HepG2 (cell line): ENCODE data around the gene REPIN1. TPM values are rescaled to one million over a fixed set of nuclear protein-coding genes. Genes with fewer than 3 reads are reported as not detected.

Experiments used
- ATAC-seq: fragments of 200-7000 bp; cut with Tn5 transposase; 3 replicates; pipeline ENCODE4 v1.9.1; 2020; ENCODE audit warnings: mild to moderate bottlenecking, moderate library complexity
- BruUV-seq: library from RNA; stranded (reverse); fragments of 400-500 nt; replicated peaks from 2 replicates; lab custom pipeline; 2021; lab: Mats Ljungman, UMichigan
- CTCF ChIA-PET: fragments of 300-600 bp; formaldehyde crosslinking; extraction: SDS; loops from one replicate; lab custom pipeline; 2021; ENCODE audit warnings: low total read pairs, inconsistent platforms, low intra/inter-chr PET ratio; lab: Yijun Ruan, JAX
- POLR2A ChIA-PET: fragments of 350-600 bp; sonication (Branson Sonifier 250); formaldehyde crosslinking; loops from one replicate; lab custom pipeline; 2020; ENCODE audit warnings: antibody characterized with exemption, inconsistent platforms; lab: Yijun Ruan, JAX
- DNase-seq: peaks from one replicate; pipeline ENCODE4 v3.0.0-alpha.2; 2015; ENCODE audit warnings: low spot score
- FAIRE-seq: peaks from 3 replicates; lab custom pipeline; 2011; peaks lifted over from hg19 to GRCh38; lab: Jason Lieb, UNC
- H2AFZ ChIP-seq: one replicate; pipeline ENCODE4 v1.6.1; 2011; ENCODE audit warnings: low read length, inconsistent platforms
- H3K27ac ChIP-seq: fragments of 300-600 bp; 3 replicates; pipeline ENCODE4 v1.8.0; 2011; ENCODE audit warnings: mixed run types, mild to moderate bottlenecking, mixed read lengths, low read length, inconsistent platforms; ENCODE audit not compliant: insufficient read depth; ENCODE audit errors: extremely low read length
- H3K27me3 ChIP-seq, 2 experiments: fragments of 200-600 bp in 1 of 2; 2 replicates in 1 of 2; 3 replicates in 1 of 2; pipeline versions ENCODE4 v1.6.0 to v1.8.0; 2011; ENCODE audit warnings: low read length in 2 of 2, mild to moderate bottlenecking in 2 of 2, moderate library complexity in 2 of 2, inconsistent platforms in 1 of 2; ENCODE audit not compliant: insufficient read depth in 2 of 2, control insufficient read depth in 1 of 2
- H3K36me3 ChIP-seq, 2 experiments: fragments of 200-600 bp in 1 of 2; replicated peaks in 1 of 2; 2 replicates in 1 of 2; 3 replicates in 1 of 2; pipeline versions ENCODE4 v1.5.1 to v1.8.0; 2011; ENCODE audit warnings: low read length in 2 of 2, inconsistent platforms in 1 of 2; ENCODE audit not compliant: insufficient read depth in 2 of 2, control insufficient read depth in 1 of 2
- H3K4me1 ChIP-seq: 2 replicates; pipeline ENCODE4 v1.5.1; 2012; ENCODE audit warnings: low read length, inconsistent platforms; ENCODE audit not compliant: insufficient read depth
- H3K4me2 ChIP-seq: 2 replicates; pipeline ENCODE4 v1.6.0; 2011; ENCODE audit warnings: low read depth, low read length, inconsistent platforms
- H3K4me3 ChIP-seq, 3 experiments: fragments of 200-600 bp in 1 of 3; sonication (generic), shearing (Covaris generic) in 1 of 3; replicated peaks in 1 of 3; 2 replicates each; pipeline ENCODE4 v1.5.1; 2011 to 2016; ENCODE audit warnings: low read length in 3 of 3, inconsistent platforms in 2 of 3, low read depth in 2 of 3, mild to moderate bottlenecking in 2 of 3, control low read depth in 1 of 3, mixed read lengths in 1 of 3; ENCODE audit not compliant: insufficient read depth in 1 of 3
- H3K79me2 ChIP-seq: one replicate; pipeline ENCODE4 v1.6.1; 2011; ENCODE audit warnings: low read length, inconsistent platforms; ENCODE audit not compliant: insufficient read depth
- H3K9ac ChIP-seq: 2 replicates; pipeline ENCODE4 v1.6.0; 2011; ENCODE audit warnings: mild to moderate bottlenecking, low read depth, low read length, inconsistent platforms; ENCODE audit not compliant: insufficient read depth
- H3K9me3 ChIP-seq: 2 replicates; pipeline ENCODE4 v1.5.1; 2012; ENCODE audit warnings: mild to moderate bottlenecking, low read length
- H4K20me1 ChIP-seq: 2 replicates; pipeline ENCODE4 v1.6.0; 2011; ENCODE audit warnings: inconsistent platforms, mild to moderate bottlenecking, low read length, moderate library complexity; ENCODE audit not compliant: insufficient read depth
- ARID4A ChIP-seq: sonication (generic); formaldehyde crosslinking; IDR thresholded peaks from 2 replicates; pipeline ENCODE4 v1.5.0; 2020; ENCODE audit warnings: mild to moderate bottlenecking, missing genetic modification reagents, borderline replicate concordance
- ESRRA ChIP-seq: sonication (generic); formaldehyde crosslinking; IDR thresholded peaks from 2 replicates; pipeline ENCODE4 v1.5.1; 2020; ENCODE audit warnings: mild to moderate bottlenecking, low read depth, missing genetic modification reagents
- HNF4A ChIP-seq: sonication (generic); formaldehyde crosslinking; IDR thresholded peaks from 2 replicates; pipeline ENCODE4 v1.4.0; 2020; ENCODE audit warnings: missing genetic modification reagents
- HNF4G ChIP-seq, 2 experiments: sonication (generic) in 1 of 2; formaldehyde crosslinking in 1 of 2; IDR thresholded peaks; 2 replicates each; pipeline versions ENCODE4 v1.4.0 to v1.6.1; 2011 to 2020; ENCODE audit warnings: borderline replicate concordance in 2 of 2, low read depth in 2 of 2, mild to moderate bottlenecking in 2 of 2, low read length in 1 of 2, missing genetic modification reagents in 1 of 2, moderate library complexity in 1 of 2
- KDM2A ChIP-seq: sonication (generic); formaldehyde crosslinking; IDR thresholded peaks from 2 replicates; pipeline ENCODE4 v1.4.0; 2020; ENCODE audit warnings: low read depth, missing genetic modification reagents, borderline replicate concordance
- NR2F1 ChIP-seq, 2 experiments: fragments of 450-650 bp in 1 of 2; formaldehyde crosslinking in 1 of 2; IDR thresholded peaks; 2 replicates each; pipeline versions ENCODE4 v1.5.0 to v1.6.1; 2016 to 2020; ENCODE audit warnings: mild to moderate bottlenecking in 1 of 2, missing compliant biosample characterization in 1 of 2, missing genetic modification reagents in 1 of 2, moderate library complexity in 1 of 2
- RARA ChIP-seq: IDR thresholded peaks from 2 replicates; pipeline ENCODE4 v1.6.1; 2016; ENCODE audit warnings: missing genetic modification reagents, missing compliant biosample characterization
- YEATS4 ChIP-seq: sonication (generic); formaldehyde crosslinking; IDR thresholded peaks from 2 replicates; pipeline ENCODE4 v1.4.0; 2020; ENCODE audit warnings: missing genetic modification reagents, borderline replicate concordance
- ZNF142 ChIP-seq: sonication (generic); formaldehyde crosslinking; IDR thresholded peaks from 2 replicates; pipeline ENCODE4 v1.4.0; 2020; ENCODE audit warnings: missing genetic modification reagents
- ZNF24 ChIP-seq: fragments of 450-650 bp; IDR thresholded peaks from 2 replicates; pipeline ENCODE4 v1.6.1; 2017; ENCODE audit warnings: antibody characterized with exemption, mild to moderate bottlenecking
- ZNF569 ChIP-seq: sonication (generic); formaldehyde crosslinking; IDR thresholded peaks from 2 replicates; pipeline ENCODE4 v1.5.0; 2020; ENCODE audit warnings: mild to moderate bottlenecking, missing genetic modification reagents, moderate library complexity, borderline replicate concordance
- WGBS: methylation state at CpG from one replicate; pipeline ENCODE4 v1.1.6; 2017; ENCODE audit warnings: low lambda C conversion rate; 5-methylcytosine and 5-hydroxymethylcytosine counted together
- in situ Hi-C: cut with HindIII; loops from 2 replicates; pipeline ENCODE4 v1.10.0; 2017; ENCODE audit warnings: low pct_unique_long_range_greater_than_20kb; ENCODE audit not compliant: extremely low pct_ligation_motif_present
- intact Hi-C: fragments of 100-400 bp; cut with micrococcal nuclease; formaldehyde crosslinking; loops from one replicate; pipeline ENCODE4 v1.10.0; 2022; ENCODE audit not compliant: unreplicated experiment
- polyA plus RNA-seq, 8 experiments: library from polyadenylated mRNA; depleted of rRNA in 3 of 8; stranded (reverse) in 7 of 8; unstranded in 1 of 8; fragments of >200 nt; fragmentation: Illumina TruSeq in 4 of 8; extraction: Trizol in 4 of 8; gene quantifications; 2 replicates each; pipeline versions ENCODE4 v1.2.1 to v1.2.3, GENCODE V29; 2011 to 2016; ENCODE audit warnings: low read depth in 4 of 8, missing spikeins in 1 of 8, mixed read lengths in 1 of 8; ENCODE audit not compliant: insufficient read depth in 1 of 8
- total RNA-seq, 5 experiments: library from RNA; depleted of rRNA; stranded (reverse); fragments of >200 nt; fragmentation: Illumina TruSeq; extraction: Trizol; gene quantifications; 2 replicates each; pipeline ENCODE4 v1.2.3, GENCODE V29; 2016; ENCODE audit warnings: low read depth in 1 of 5
- TF ChIP-seq, protein P1 (sequence below): sonication (generic); formaldehyde crosslinking; IDR thresholded peaks from 2 replicates; pipeline ENCODE4 v1.5.0; 2020; ENCODE audit warnings: missing genetic modification reagents

The REPIN1 gene
- total and polyA plus RNA-seq, 2 of the 13 experiments (the other 11 are each of a cell fraction or from before 2014, with no cell fraction given): 69.9 to 108 TPM

GRCh38 chr7:150376560-150376959 lies 7.9 kb downstream of the REPIN1 start:
- in situ Hi-C loops (no loop called here), intact Hi-C loops (no loop called here)
- Histone ChIP-seq H4K20me1 (no peaks in the 10 kb centered on the region), H3K4me3 (peak overlapping the region in 1 of 3 experiments; percentile 47; a peak in 2 of 6 replicates), H3K79me2 (peaks cover 30% of the 10 kb centered on the region), H3K4me1 (peaks cover 75% of the 10 kb centered on the region), H3K9ac (peak overlapping the region; percentile 7; the same call in 1 of the 2 replicates), H3K27me3 (no peaks in the 10 kb centered on the region), H3K36me3 (peaks cover 5 to 16% of the 10 kb centered on the region in 2 experiments; a peak in 3 of 5 replicates), H3K9me3 (no peaks in the 10 kb centered on the region), H3K27ac (peak overlapping the region; percentile 97), H2AFZ (no peak overlapping the region), H3K4me2 (peak overlapping the region; percentile 97)
- ChIA-PET CTCF (no interaction called here), POLR2A (interaction anchor here (1.3 to 4.7 kb wide), 2 partner anchors 7 to 20 kb away, joined by 3 to 107 read pairs; partner anchors contain the start of gene REPIN1)
- BruUV-seq: no TSS peak
- DNase-seq (no peak), FAIRE-seq (peak; percentile 23), ATAC-seq (no peak)
- WGBS: 25% methylated on average over 6 of the region's 6 CpGs
- TF ChIP-seq, protein P1, sequence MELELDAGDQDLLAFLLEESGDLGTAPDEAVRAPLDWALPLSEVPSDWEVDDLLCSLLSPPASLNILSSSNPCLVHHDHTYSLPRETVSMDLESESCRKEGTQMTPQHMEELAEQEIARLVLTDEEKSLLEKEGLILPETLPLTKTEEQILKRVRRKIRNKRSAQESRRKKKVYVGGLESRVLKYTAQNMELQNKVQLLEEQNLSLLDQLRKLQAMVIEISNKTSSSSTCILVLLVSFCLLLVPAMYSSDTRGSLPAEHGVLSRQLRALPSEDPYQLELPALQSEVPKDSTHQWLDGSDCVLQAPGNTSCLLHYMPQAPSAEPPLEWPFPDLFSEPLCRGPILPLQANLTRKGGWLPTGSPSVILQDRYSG: no peak
- TF ChIP-seq HNF4A (CRISPR knock-in tag) (peak; percentile 73), ARID4A (CRISPR knock-in tag) (0 out of 2 replicates have a peak, but pooled peaks have one; percentile 1), HNF4G (IDR thresholded peaks at IDR 0.05; ENCODE audit: borderline replicate concordance, low read depth, low read length) (peak; percentile 60; the same call in 1 of the 2 replicates), HNF4G (CRISPR knock-in tag; IDR thresholded peaks at IDR 0.05; ENCODE audit: borderline replicate concordance, low read depth) (no peak), KDM2A (CRISPR knock-in tag) (peak; percentile 33; the same call in 1 of the 2 replicates), ZNF569 (CRISPR knock-in tag) (no peak), ZNF24 (no peak), ZNF142 (CRISPR knock-in tag) (0 out of 2 replicates have a peak, but pooled peaks have one; percentile 13), RARA (peak; percentile 28; the same call in 1 of the 2 replicates), ESRRA (peak; percentile 86), YEATS4 (CRISPR knock-in tag) (0 out of 2 replicates have a peak, but pooled peaks have one; percentile 35), NR2F1 (CRISPR knock-in tag; IDR thresholded peaks at IDR 0.05) (peak in 1 of 2 experiments; percentile 58; a peak in 1 of 4 replicates)
